Measurements from ENCODE around the gene PVALB. TPM values are rescaled to one million over a fixed set of nuclear protein-coding genes. Genes with fewer than 3 reads are reported as not detected.

Gene PVALB
- total and polyA plus RNA-seq, 9 of the 15 experiments (the other 6 are each of a cell fraction or from before 2014, with no cell fraction given): not detected

DNA sequence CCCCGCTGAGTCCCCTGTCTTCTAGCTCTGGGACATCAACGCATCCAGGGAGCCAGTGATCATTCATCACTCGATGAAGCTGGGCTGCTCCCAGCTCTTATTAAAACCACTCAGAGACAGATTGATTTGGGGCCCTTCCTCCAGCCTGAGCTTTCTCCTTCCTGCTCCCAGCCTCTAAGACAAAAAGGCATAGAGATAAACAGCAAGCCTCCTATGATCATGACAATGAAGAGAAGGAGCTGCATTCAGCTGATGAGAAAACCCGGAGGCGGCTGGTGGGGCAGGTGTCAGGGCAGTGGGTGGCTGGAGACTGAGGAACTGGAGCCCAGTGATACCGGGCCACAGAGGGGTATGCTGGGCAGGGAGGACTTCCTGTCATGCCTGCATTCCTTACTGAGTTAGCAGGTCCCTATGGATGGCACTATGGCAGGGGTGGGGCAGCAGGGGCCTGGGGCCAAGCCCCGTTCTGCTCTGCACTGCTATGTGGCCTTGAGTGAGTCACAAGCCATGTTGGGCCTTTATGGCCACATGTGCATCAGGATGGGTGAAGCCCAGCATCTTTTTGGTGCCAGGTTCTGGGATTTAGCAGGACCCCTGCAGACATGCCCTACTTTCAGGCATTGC, 20.2 kb downstream of the PVALB start:
- H3K27ac ChIP-seq (ENCODE audit: extremely low read depth, low read depth, low read length): no peak overlapping the region
- intact Hi-C loops (cut with micrococcal nuclease): no loop called here
- no peak overlapping the region for H2AFZ ChIP-seq (ENCODE audit: low read depth, low read length)
- WGBS (ENCODE audit: insufficient coverage, low coverage, missing lambda C conversion rate): 4% methylated on average over 7 of the region's 7 CpGs
- no peak overlapping the region for H3K4me3 ChIP-seq
- FAIRE-seq (no peak), DNase-seq (ENCODE audit: extremely low read depth in 1 of 4, low spot score in 3 of 4) (no peak), ATAC-seq (no peak)
- no peaks in the 10 kb centered on the region for H4K20me1 ChIP-seq (replicated peaks; ENCODE audit: control insufficient read depth, insufficient read depth, low read length)
- POLR2A ChIA-PET: interaction anchor here (0.9 kb wide), 1 partner anchor 14 kb away, joined by 3 read pairs; no protein-coding TSS in a partner anchor
- H3K9me1 ChIP-seq (ENCODE audit: control insufficient read depth, insufficient read depth, low read length): no peaks in the 10 kb centered on the region
- no peaks in the 10 kb centered on the region for H3K79me2 ChIP-seq (ENCODE audit: control insufficient read depth, insufficient read depth, low read length)
- CTCF ChIA-PET (ENCODE audit: low intra/inter-chr PET ratio): no interaction called here
- no peak overlapping the region for H3K9ac ChIP-seq (ENCODE audit: insufficient read depth in 1 of 2, low read depth in 2 of 2, low read length in 2 of 2)
- TF ChIP-seq SMARCA5 (IDR thresholded peaks at IDR 0.05) (no peak), RNF2 (IDR thresholded peaks at IDR 0.05) (no peak), EZH2 (IDR thresholded peaks at IDR 0.05; ENCODE audit: borderline replicate concordance, low read depth, low read length) (no peak), HLTF (IDR thresholded peaks at IDR 0.05) (no peak), ZNF3 (CRISPR knock-in tag; IDR thresholded peaks at IDR 0.05) (no peak), MCM7 (IDR thresholded peaks at IDR 0.05) (no peak), MTA3 (IDR thresholded peaks at IDR 0.05; ENCODE audit: borderline replicate concordance) (no peak), ZNF12 (CRISPR knock-in tag; IDR thresholded peaks at IDR 0.05) (no peak), FOXO4 (CRISPR knock-in tag; IDR thresholded peaks at IDR 0.05) (no peak)
- TF ChIP-seq, protein P1, sequence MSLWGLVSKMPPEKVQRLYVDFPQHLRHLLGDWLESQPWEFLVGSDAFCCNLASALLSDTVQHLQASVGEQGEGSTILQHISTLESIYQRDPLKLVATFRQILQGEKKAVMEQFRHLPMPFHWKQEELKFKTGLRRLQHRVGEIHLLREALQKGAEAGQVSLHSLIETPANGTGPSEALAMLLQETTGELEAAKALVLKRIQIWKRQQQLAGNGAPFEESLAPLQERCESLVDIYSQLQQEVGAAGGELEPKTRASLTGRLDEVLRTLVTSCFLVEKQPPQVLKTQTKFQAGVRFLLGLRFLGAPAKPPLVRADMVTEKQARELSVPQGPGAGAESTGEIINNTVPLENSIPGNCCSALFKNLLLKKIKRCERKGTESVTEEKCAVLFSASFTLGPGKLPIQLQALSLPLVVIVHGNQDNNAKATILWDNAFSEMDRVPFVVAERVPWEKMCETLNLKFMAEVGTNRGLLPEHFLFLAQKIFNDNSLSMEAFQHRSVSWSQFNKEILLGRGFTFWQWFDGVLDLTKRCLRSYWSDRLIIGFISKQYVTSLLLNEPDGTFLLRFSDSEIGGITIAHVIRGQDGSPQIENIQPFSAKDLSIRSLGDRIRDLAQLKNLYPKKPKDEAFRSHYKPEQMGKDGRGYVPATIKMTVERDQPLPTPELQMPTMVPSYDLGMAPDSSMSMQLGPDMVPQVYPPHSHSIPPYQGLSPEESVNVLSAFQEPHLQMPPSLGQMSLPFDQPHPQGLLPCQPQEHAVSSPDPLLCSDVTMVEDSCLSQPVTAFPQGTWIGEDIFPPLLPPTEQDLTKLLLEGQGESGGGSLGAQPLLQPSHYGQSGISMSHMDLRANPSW (CRISPR knock-in tag; IDR thresholded peaks at IDR 0.05): no peak
- in situ Hi-C loops (cut with MboI): no loop called here
- peaks cover 0 to 13% of the 10 kb centered on the region in 2 experiments; a peak in 2 of 5 replicates for H3K27me3 ChIP-seq (ENCODE audit: control insufficient read depth in 2 of 2, insufficient read depth in 2 of 2, low read length in 2 of 2)
- H3K9me3 ChIP-seq (replicated peaks; ENCODE audit: control insufficient read depth, insufficient read depth, low read depth, low read length): no peaks in the 10 kb centered on the region
- no TSS peak for BruUV-seq (replicated peaks)
- H3K36me3 ChIP-seq (ENCODE audit: control insufficient read depth, insufficient read depth, low read length): no peaks in the 10 kb centered on the region
- no peak overlapping the region for H3K4me2 ChIP-seq (ENCODE audit: insufficient read depth, low read length)
- no peaks in the 10 kb centered on the region for H3K4me1 ChIP-seq (replicated peaks in 1 of 2; ENCODE audit: control insufficient read depth in 2 of 2, insufficient read depth in 2 of 2, low read length in 2 of 2)

Measured in K562 (cell line).